ENCODE measurements around the gene CGB1. TPM values are rescaled to one million over a fixed set of nuclear protein-coding genes. Genes with fewer than 3 reads are reported as not detected.

Gene CGB1
- total RNA-seq, 2 donors from 2014 or later: not detected

DNA sequence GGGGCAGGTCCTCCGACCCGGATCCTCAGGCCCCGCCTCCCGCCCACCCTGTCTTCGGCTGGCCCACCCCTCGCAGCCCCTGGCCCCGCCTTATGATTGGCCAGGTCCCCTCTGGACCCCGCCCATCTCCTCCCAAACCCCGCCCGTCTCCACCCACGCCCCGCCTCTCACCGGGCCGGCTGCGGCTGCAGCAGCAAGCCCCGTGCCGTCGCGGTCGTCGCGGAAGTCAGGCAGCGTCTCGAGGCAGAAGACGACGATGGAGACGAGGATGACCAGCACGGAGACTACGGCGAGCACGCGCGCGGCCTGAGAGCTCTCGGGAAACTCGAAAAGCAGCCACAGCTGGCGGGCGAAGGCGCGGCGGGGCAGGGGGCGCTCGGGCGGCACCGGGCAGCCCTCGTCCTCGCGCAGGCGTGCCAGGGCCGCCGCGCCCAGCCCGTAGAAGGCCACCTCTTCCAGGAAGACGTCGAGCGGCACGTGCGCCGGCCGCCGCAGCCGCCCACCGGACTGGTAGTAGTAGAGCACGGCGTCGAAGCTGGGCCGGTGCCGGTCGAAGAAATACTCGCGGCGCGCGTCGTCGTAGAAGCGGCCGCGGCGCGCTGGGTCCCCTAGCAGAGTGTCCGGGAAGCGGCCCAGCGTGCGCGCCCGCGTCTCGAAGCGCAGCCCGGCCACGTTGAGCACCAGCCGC, 35.3 kb upstream of the CGB1 start:
- Histone ChIP-seq H3K27me3 (replicated peaks; ENCODE audit: insufficient read depth) (peaks cover 4% of the 10 kb centered on the region), H3K27ac (no peak overlapping the region), H3K9me3 (no peaks in the 10 kb centered on the region), H3K4me1 (replicated peaks) (no peaks in the 10 kb centered on the region), H3K36me3 (no peaks in the 10 kb centered on the region), H3K4me3 (no peak overlapping the region)
- intact Hi-C loops (cut with DNase I): no loop called here
- DNase-seq (ENCODE audit: low spot score): no peak
- 4% methylated on average over 93 of the region's 93 CpGs for WGBS
- TF ChIP-seq POLR2A (IDR thresholded peaks at IDR 0.05) (no peak), POLR2AphosphoS5 (IDR thresholded peaks at IDR 0.05) (no peak)

DNA sequence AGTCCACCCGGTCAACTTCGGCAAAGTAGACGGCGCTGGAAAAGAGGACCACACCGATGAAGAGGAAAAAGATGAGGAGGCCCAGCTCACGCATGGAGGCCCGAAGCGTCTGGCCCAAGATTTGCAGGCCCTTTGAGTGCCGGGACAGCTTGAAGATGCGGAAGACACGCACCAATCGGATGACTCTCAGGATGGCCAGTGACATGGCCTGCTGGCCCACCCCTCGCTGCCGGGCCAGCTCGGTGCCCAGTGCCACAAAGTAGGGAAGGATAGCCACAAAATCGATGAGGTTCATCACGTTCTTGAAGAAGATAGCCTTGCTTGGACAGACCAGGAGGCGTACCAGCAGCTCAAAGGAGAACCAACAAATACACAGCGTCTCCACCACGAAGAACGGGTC, 33.7 kb upstream of the CGB1 start:
- no peaks in the 10 kb centered on the region for H3K4me1 ChIP-seq (replicated peaks)
- intact Hi-C loops (cut with DNase I): no loop called here
- H3K4me3 ChIP-seq: no peak overlapping the region
- TF ChIP-seq POLR2AphosphoS5 (IDR thresholded peaks at IDR 0.05): no peak
- TF ChIP-seq, protein P1, sequence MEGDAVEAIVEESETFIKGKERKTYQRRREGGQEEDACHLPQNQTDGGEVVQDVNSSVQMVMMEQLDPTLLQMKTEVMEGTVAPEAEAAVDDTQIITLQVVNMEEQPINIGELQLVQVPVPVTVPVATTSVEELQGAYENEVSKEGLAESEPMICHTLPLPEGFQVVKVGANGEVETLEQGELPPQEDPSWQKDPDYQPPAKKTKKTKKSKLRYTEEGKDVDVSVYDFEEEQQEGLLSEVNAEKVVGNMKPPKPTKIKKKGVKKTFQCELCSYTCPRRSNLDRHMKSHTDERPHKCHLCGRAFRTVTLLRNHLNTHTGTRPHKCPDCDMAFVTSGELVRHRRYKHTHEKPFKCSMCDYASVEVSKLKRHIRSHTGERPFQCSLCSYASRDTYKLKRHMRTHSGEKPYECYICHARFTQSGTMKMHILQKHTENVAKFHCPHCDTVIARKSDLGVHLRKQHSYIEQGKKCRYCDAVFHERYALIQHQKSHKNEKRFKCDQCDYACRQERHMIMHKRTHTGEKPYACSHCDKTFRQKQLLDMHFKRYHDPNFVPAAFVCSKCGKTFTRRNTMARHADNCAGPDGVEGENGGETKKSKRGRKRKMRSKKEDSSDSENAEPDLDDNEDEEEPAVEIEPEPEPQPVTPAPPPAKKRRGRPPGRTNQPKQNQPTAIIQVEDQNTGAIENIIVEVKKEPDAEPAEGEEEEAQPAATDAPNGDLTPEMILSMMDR (IDR thresholded peaks at IDR 0.05): no peak
- no peak for TF ChIP-seq POLR2A (IDR thresholded peaks at IDR 0.05)
- DNase-seq (ENCODE audit: low spot score): no peak
- 97% methylated on average over 21 of the region's 21 CpGs for WGBS
- no peaks in the 10 kb centered on the region for H3K36me3 ChIP-seq
- H3K27me3 ChIP-seq (replicated peaks; ENCODE audit: insufficient read depth): peaks cover 4% of the 10 kb centered on the region
- H3K27ac ChIP-seq: no peak overlapping the region
- no peaks in the 10 kb centered on the region for H3K9me3 ChIP-seq

GRCh38 chr19:49069026-49069425, 32.3 kb upstream of the CGB1 start:
- no peak overlapping the region for H3K4me3 ChIP-seq
- peaks cover 4% of the 10 kb centered on the region for H3K27me3 ChIP-seq (replicated peaks; ENCODE audit: insufficient read depth)
- WGBS: 96% methylated on average over 9 of the region's 9 CpGs
- TF ChIP-seq POLR2AphosphoS5 (IDR thresholded peaks at IDR 0.05) (no peak), POLR2A (IDR thresholded peaks at IDR 0.05) (no peak)
- TF ChIP-seq, protein P1 (IDR thresholded peaks at IDR 0.05): no peak
- no peaks in the 10 kb centered on the region for H3K36me3 ChIP-seq
- intact Hi-C loops (cut with DNase I): no loop called here
- no peaks in the 10 kb centered on the region for H3K9me3 ChIP-seq
- DNase-seq (ENCODE audit: low spot score): no peak
- no peaks in the 10 kb centered on the region for H3K4me1 ChIP-seq (replicated peaks)
- H3K27ac ChIP-seq: no peak overlapping the region

DNA sequence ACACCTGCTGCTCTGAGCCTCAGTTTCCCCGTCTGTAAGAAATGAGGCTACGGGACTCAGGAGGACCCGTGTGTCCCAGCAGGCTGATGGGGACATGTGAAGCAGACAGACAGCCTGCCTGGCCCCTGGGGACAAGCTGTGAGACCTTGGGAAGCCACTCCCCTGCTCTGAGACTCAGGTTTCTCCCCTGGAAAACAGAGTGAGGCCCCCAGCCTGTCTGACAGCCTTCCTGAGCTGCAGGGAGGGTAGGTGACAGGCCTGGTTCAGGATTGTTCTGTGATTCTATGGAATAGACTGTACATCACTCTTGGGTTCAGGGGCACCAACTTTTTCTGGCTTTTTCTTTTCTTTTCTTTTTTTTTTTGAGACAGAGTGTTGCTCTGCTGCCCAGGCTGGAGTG, 30.9 kb upstream of the CGB1 start:
- Histone ChIP-seq H3K27ac (no peak overlapping the region), H3K9me3 (no peaks in the 10 kb centered on the region), H3K4me1 (replicated peaks) (no peaks in the 10 kb centered on the region), H3K27me3 (replicated peaks; ENCODE audit: insufficient read depth) (no peaks in the 10 kb centered on the region), H3K4me3 (no peak overlapping the region), H3K36me3 (no peaks in the 10 kb centered on the region)
- no peak for DNase-seq (ENCODE audit: low spot score)
- TF ChIP-seq POLR2A (IDR thresholded peaks at IDR 0.05): no peak
- TF ChIP-seq POLR2AphosphoS5 (IDR thresholded peaks at IDR 0.05): no peak
- intact Hi-C loops (cut with DNase I): no loop called here
- 63% methylated on average over 3 of the region's 3 CpGs for WGBS

GRCh38 chr19:49065905-49066512, 29.3 kb upstream of the CGB1 start:
- no peak overlapping the region for H3K27ac ChIP-seq

More at GRCh38 chr19:49065905-49066512, 29.3 kb upstream of the CGB1 start:
- 71% methylated on average over 13 of the region's 13 CpGs for WGBS
- DNase-seq (ENCODE audit: low spot score): no peak
- Histone ChIP-seq H3K36me3 (no peaks in the 10 kb centered on the region), H3K4me1 (replicated peaks) (no peaks in the 10 kb centered on the region), H3K4me3 (no peak overlapping the region), H3K9me3 (no peaks in the 10 kb centered on the region), H3K27me3 (replicated peaks; ENCODE audit: insufficient read depth) (no peaks in the 10 kb centered on the region)
- intact Hi-C loops (cut with DNase I): no loop called here
- TF ChIP-seq, protein P1 (IDR thresholded peaks at IDR 0.05): no peak
- TF ChIP-seq POLR2AphosphoS5 (IDR thresholded peaks at IDR 0.05) (no peak), POLR2A (IDR thresholded peaks at IDR 0.05) (no peak)

All from prostate gland (tissue), 2 donors.